Measurements from ENCODE around the gene WDR6. TPM values are rescaled to one million over a fixed set of nuclear protein-coding genes. Genes with fewer than 3 reads are reported as not detected.

WDR6 gene
- total and polyA plus RNA-seq, 3 experiments from 2014 or later: 82.9 to 167 (median 158) TPM

DNA sequence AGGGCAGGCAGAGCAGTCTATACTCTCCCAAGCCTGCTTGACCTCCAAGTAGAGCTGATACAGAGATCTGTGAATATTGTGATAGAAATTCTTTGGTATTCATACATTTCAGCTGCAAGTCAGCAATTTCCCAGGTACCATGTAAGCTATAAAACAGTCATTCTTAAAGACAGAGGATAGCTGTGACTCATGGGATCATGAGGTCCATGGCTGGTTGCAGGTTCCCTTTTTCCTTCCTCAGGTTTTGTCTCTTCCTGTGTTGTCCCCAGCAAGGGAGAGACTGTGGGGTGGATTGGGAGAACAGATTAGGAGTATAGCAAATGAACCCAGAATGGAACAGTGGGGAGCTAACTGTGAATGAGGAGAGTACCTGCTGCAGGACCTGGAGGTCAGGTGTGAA lies 22.5 kb upstream of the WDR6 start:
- H3K9me3 ChIP-seq (ENCODE audit: low read length): no peaks in the 10 kb centered on the region
- H3K27me3 ChIP-seq (ENCODE audit: insufficient read depth, low read length, poor library complexity, severe bottlenecking): no peaks in the 10 kb centered on the region
- H3K36me3 ChIP-seq (ENCODE audit: insufficient read depth, low read length): peaks cover 30% of the 10 kb centered on the region
- Mint-ChIP-seq H3K9me3 (no peaks in the 10 kb centered on the region), H3K27ac (peak overlapping the region in 3 of 8 donors; percentile 5 to 73 (median 62)), H3K4me1 (peaks cover 14 to 18% (median 15%) of the 10 kb centered on the region in 3 donors), H3K4me3 (peak overlapping the region in 2 of 7 donors; percentile 33 to 40), H3K36me3 (peaks cover 0 to 63% (median 6%) of the 10 kb centered on the region in 3 donors), H3K27me3 (no peaks in the 10 kb centered on the region)
- peaks cover 6% of the 10 kb centered on the region for H3K4me1 ChIP-seq (ENCODE audit: insufficient read depth, low read length)
- CTCF ChIA-PET: interaction anchor here (0.8 to 1.6 kb wide), 3 partner anchors 22 to 173 kb away, joined by 3 to 5 read pairs (median 4); partner anchors contain the start of genes NDUFAF3 and WDR6
- no peak overlapping the region for H3K4me3 ChIP-seq (ENCODE audit: low read length)
- no peak for DNase-seq
- H3K27ac ChIP-seq (ENCODE audit: low read depth, low read length): no peak overlapping the region
- POLR2A ChIA-PET: no interaction called here

DNA sequence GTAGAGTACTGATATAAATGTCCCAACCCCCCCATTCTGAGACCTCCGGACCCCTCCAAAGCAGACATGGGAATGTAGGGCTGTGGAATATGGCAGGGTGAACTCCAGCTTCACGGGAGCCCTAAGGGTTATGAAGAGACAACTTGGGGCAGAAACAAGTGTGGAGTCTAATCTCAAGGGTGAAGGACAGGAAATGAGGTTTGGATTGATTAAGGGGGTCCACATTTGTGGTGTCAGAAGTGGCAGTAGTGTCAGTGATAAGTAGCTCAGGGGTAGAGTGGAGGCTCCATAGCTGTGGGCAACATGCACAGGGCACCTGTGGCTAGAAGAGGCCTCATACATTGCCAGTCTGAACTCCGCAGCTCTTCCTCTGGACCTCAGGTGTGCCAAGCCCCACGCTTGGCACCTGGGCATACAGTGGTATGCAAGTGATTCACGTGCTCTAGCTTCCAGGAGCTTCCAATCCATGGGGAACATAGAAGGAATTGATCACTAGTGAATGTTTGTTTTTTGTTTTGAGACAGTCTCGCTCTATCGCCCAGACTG lies 21.3 kb upstream of the WDR6 start:
- DNase-seq: no peak
- Histone ChIP-seq H3K9me3 (ENCODE audit: low read length) (no peaks in the 10 kb centered on the region), H3K4me1 (ENCODE audit: insufficient read depth, low read length) (peaks cover 8% of the 10 kb centered on the region), H3K27ac (ENCODE audit: low read depth, low read length) (no peak overlapping the region), H3K27me3 (ENCODE audit: insufficient read depth, low read length, poor library complexity, severe bottlenecking) (no peaks in the 10 kb centered on the region), H3K4me3 (ENCODE audit: low read length) (no peak overlapping the region), H3K36me3 (ENCODE audit: insufficient read depth, low read length) (peaks cover 23% of the 10 kb centered on the region)
- peaks cover 16 to 22% (median 17%) of the 10 kb centered on the region in 3 donors for H3K4me1 Mint-ChIP-seq
- peak overlapping the region in 1 of 7 donors; percentile 5 for H3K4me3 Mint-ChIP-seq
- no peaks in the 10 kb centered on the region for H3K9me3 Mint-ChIP-seq
- ChIA-PET POLR2A (no interaction called here), CTCF (interaction anchor here (1.1 to 7.4 kb wide), 5 partner anchors 21 to 171 kb away, joined by 3 to 109 read pairs (median 6); partner anchors contain the start of genes IMPDH2, QRICH1 and WDR6)
- no peaks in the 10 kb centered on the region for H3K27me3 Mint-ChIP-seq
- H3K27ac Mint-ChIP-seq: peak overlapping the region in 5 of 8 donors; percentile 18 to 69 (median 35)
- peaks cover 0 to 59% (median 6%) of the 10 kb centered on the region in 3 donors for H3K36me3 Mint-ChIP-seq

GRCh38 chr3:48989126-48989795 lies 17.9 kb upstream of the WDR6 start:
- peaks cover 32 to 48% (median 43%) of the 10 kb centered on the region in 3 donors for H3K4me1 Mint-ChIP-seq
- CTCF ChIA-PET: interaction anchor here (0.7 to 7.4 kb wide), 12 partner anchors 10 to 168 kb away, joined by 3 to 109 read pairs (median 5); partner anchors contain the start of genes DALRD3, IMPDH2, NDUFAF3 and QRICH1
- H3K4me3 ChIP-seq (ENCODE audit: low read length): peak overlapping the region; percentile 88

GRCh38 chr3:48989796-48990635 lies 17.2 kb upstream of the WDR6 start, which contains the start of gene P4HTM:
Gene P4HTM (plus strand): TSS chr3:48990241. CDS start chr3:48990257, 16 bp downstream.
- no peaks in the 10 kb centered on the region for H3K36me3 ChIP-seq (ENCODE audit: insufficient read depth, low read length)
- Mint-ChIP-seq H3K4me1 (peaks cover 33 to 55% (median 49%) of the 10 kb centered on the region in 3 donors), H3K9me3 (no peaks in the 10 kb centered on the region), H3K36me3 (peaks cover 0 to 38% (median 1%) of the 10 kb centered on the region in 3 donors), H3K27ac (peak within 1 kb of the TSS; percentile 89 to 99 (median 93)), H3K27me3 (no peaks in the 10 kb centered on the region), H3K4me3 (peak within 1 kb of the TSS; percentile 92 to 99 (median 95))
- H3K9me3 ChIP-seq (ENCODE audit: low read length): no peaks in the 10 kb centered on the region
- ChIA-PET CTCF (interaction anchor here (0.9 to 7.4 kb wide), 10 partner anchors 9 to 167 kb away, joined by 3 to 109 read pairs (median 8); partner anchors contain the start of genes DALRD3, IMPDH2, NDUFAF3 and QRICH1), POLR2A (interaction anchor here (0.5 to 4.4 kb wide), 14 partner anchors 13 to 422 kb away, joined by 4 to 45 read pairs (median 6); partner anchors contain the start of genes DALRD3, IMPDH2, NDUFAF3 and QRICH1)
- peaks cover 22% of the 10 kb centered on the region for H3K4me1 ChIP-seq (ENCODE audit: insufficient read depth, low read length)
- peak; percentile 57 to 85 (median 63) for DNase-seq
- peak within 1 kb of the TSS; percentile 88 for H3K4me3 ChIP-seq (ENCODE audit: low read length)
- H3K27ac ChIP-seq (ENCODE audit: low read depth, low read length): peak within 1 kb of the TSS; percentile 75
- no peaks in the 10 kb centered on the region for H3K27me3 ChIP-seq (ENCODE audit: insufficient read depth, low read length, poor library complexity, severe bottlenecking)

More at GRCh38 chr3:48989126-48989795, 17.9 kb upstream of the WDR6 start:
- no peak for DNase-seq
- H3K4me1 ChIP-seq (ENCODE audit: insufficient read depth, low read length): peaks cover 22% of the 10 kb centered on the region
- no peaks in the 10 kb centered on the region for H3K36me3 ChIP-seq (ENCODE audit: insufficient read depth, low read length)
- H3K27me3 ChIP-seq (ENCODE audit: insufficient read depth, low read length, poor library complexity, severe bottlenecking): no peaks in the 10 kb centered on the region
- Mint-ChIP-seq H3K4me3 (peak overlapping the region; percentile 91 to 96 (median 92)), H3K27ac (peak overlapping the region; percentile 84 to 99 (median 90)), H3K9me3 (no peaks in the 10 kb centered on the region), H3K36me3 (peaks cover 0 to 40% (median 2%) of the 10 kb centered on the region in 3 donors), H3K27me3 (no peaks in the 10 kb centered on the region)
- H3K27ac ChIP-seq (ENCODE audit: low read depth, low read length): peak overlapping the region; percentile 75
- POLR2A ChIA-PET: interaction anchor here (0.5 to 4.4 kb wide), 15 partner anchors 15 to 500 kb away, joined by 3 to 45 read pairs (median 5); partner anchors contain the start of genes DALRD3, IMPDH2, NDUFAF3 and QRICH1
- no peaks in the 10 kb centered on the region for H3K9me3 ChIP-seq (ENCODE audit: low read length)

GRCh38 chr3:48990636-48991469 lies 16.3 kb upstream of the WDR6 start:
- Mint-ChIP-seq H3K4me1 (peaks cover 35 to 57% (median 51%) of the 10 kb centered on the region in 3 donors), H3K9me3 (no peaks in the 10 kb centered on the region), H3K27ac (peak overlapping the region; percentile 88 to 98 (median 92)), H3K4me3 (peak overlapping the region; percentile 90 to 99 (median 94)), H3K36me3 (peaks cover 0 to 35% (median 2%) of the 10 kb centered on the region in 3 donors), H3K27me3 (no peaks in the 10 kb centered on the region)
- no peaks in the 10 kb centered on the region for H3K27me3 ChIP-seq (ENCODE audit: insufficient read depth, low read length, poor library complexity, severe bottlenecking)
- H3K4me1 ChIP-seq (ENCODE audit: insufficient read depth, low read length): peaks cover 22% of the 10 kb centered on the region
- no peaks in the 10 kb centered on the region for H3K36me3 ChIP-seq (ENCODE audit: insufficient read depth, low read length)
- H3K9me3 ChIP-seq (ENCODE audit: low read length): no peaks in the 10 kb centered on the region
- H3K4me3 ChIP-seq (ENCODE audit: low read length): peak overlapping the region; percentile 88
- ChIA-PET CTCF (interaction anchor here (0.8 to 7.4 kb wide), 7 partner anchors 16 to 39 kb away, joined by 3 to 109 read pairs (median 5); partner anchors contain the start of genes IMPDH2, NDUFAF3 and WDR6), POLR2A (interaction anchor here (1.0 to 4.4 kb wide), 7 partner anchors 12 to 103 kb away, joined by 3 to 45 read pairs (median 5); partner anchors contain the start of genes IMPDH2, NDUFAF3, QRICH1 and WDR6)
- peak in 4 of 5 donors; percentile 14 to 29 (median 21) for DNase-seq
- H3K27ac ChIP-seq (ENCODE audit: low read depth, low read length): peak overlapping the region; percentile 75

GRCh38 chr3:48991851-48992545 lies 15.2 kb upstream of the WDR6 start:
- peak overlapping the region; percentile 90 to 99 (median 94) for H3K4me3 Mint-ChIP-seq
- H3K27ac Mint-ChIP-seq: peak overlapping the region; percentile 61 to 98 (median 88)
- no peak for DNase-seq
- no peaks in the 10 kb centered on the region for H3K9me3 Mint-ChIP-seq
- ChIA-PET CTCF (interaction anchor here (0.8 to 7.4 kb wide), 4 partner anchors 15 to 30 kb away, joined by 4 to 109 read pairs (median 8); partner anchors contain the start of genes NDUFAF3 and WDR6), POLR2A (interaction anchor here (0.5 to 3.4 kb wide), 4 partner anchors 11 to 91 kb away, joined by 4 to 36 read pairs (median 4); partner anchors contain the start of genes IMPDH2 and WDR6)
- Histone ChIP-seq H3K27ac (ENCODE audit: low read depth, low read length) (no peak overlapping the region), H3K36me3 (ENCODE audit: insufficient read depth, low read length) (no peaks in the 10 kb centered on the region), H3K4me1 (ENCODE audit: insufficient read depth, low read length) (peaks cover 22% of the 10 kb centered on the region), H3K27me3 (ENCODE audit: insufficient read depth, low read length, poor library complexity, severe bottlenecking) (no peaks in the 10 kb centered on the region), H3K9me3 (ENCODE audit: low read length) (no peaks in the 10 kb centered on the region), H3K4me3 (ENCODE audit: low read length) (peak overlapping the region; percentile 88)
- H3K4me1 Mint-ChIP-seq: peaks cover 35 to 57% (median 51%) of the 10 kb centered on the region in 3 donors
- H3K27me3 Mint-ChIP-seq: no peaks in the 10 kb centered on the region
- H3K36me3 Mint-ChIP-seq: peaks cover 0 to 35% (median 2%) of the 10 kb centered on the region in 3 donors
